IMR-90 (cell line): Measurements from ENCODE around the gene TTBK2. TPM values are rescaled to one million over a fixed set of nuclear protein-coding genes. Genes with fewer than 3 reads are reported as not detected.

ENCODE experiments used
- ATAC-seq: fragments of 200-7000 bp; cut with Tn5 transposase; 2 replicates; pipeline ENCODE4 v1.9.1; 2020; ENCODE audit warnings: low read depth, mild to moderate bottlenecking, moderate library complexity
- BruUV-seq: library from RNA; stranded (reverse); fragments of 400-500 nt; replicated peaks from 2 replicates; lab custom pipeline; 2021; lab: Mats Ljungman, UMichigan
- CTCF ChIA-PET: fragments of 300-600 bp; formaldehyde crosslinking; extraction: SDS; loops from one replicate; lab custom pipeline; 2021; ENCODE audit warnings: antibody characterized with exemption; lab: Yijun Ruan, JAX
- POLR2A ChIA-PET: fragments of 300-600 bp; sonication (Branson Sonifier 250); formaldehyde crosslinking; loops from one replicate; lab custom pipeline; 2022; ENCODE audit warnings: antibody characterized with exemption; ENCODE audit not compliant: unreplicated experiment; lab: Charles Lee
- DNase-seq: peaks from one replicate; pipeline ENCODE4 v3.0.0; 2013
- H2AFZ ChIP-seq: replicated peaks from 2 replicates; pipeline ENCODE3; 2013; ENCODE audit warnings: low read length, mild to moderate bottlenecking; ENCODE audit not compliant: poor library complexity
- H2AK5ac ChIP-seq: 2 replicates; pipeline ENCODE4 v1.6.1; 2013; ENCODE audit warnings: low read depth, low read length, inconsistent platforms
- H2AK9ac ChIP-seq: replicated peaks from 2 replicates; pipeline ENCODE3; 2013; ENCODE audit warnings: mild to moderate bottlenecking, low read depth, low read length, moderate library complexity; ENCODE audit not compliant: poor library complexity
- H2BK120ac ChIP-seq: 2 replicates; pipeline ENCODE4 v1.6.1; 2013; ENCODE audit warnings: low read depth, low read length, inconsistent platforms
- H2BK15ac ChIP-seq: 3 replicates; pipeline ENCODE4 v1.6.1; 2013; ENCODE audit warnings: low read depth, low read length, inconsistent platforms
- H2BK20ac ChIP-seq: 2 replicates; pipeline ENCODE4 v1.6.1; 2013; ENCODE audit warnings: low read depth, mild to moderate bottlenecking, inconsistent platforms, low read length, moderate library complexity
- H2BK5ac ChIP-seq: 2 replicates; pipeline ENCODE4 v1.6.1; 2013; ENCODE audit warnings: mild to moderate bottlenecking, low read depth, low read length, inconsistent platforms; ENCODE audit not compliant: poor library complexity, severe bottlenecking
- H3K14ac ChIP-seq: replicated peaks from 2 replicates; pipeline ENCODE4 v1.6.1; 2013; ENCODE audit warnings: low read depth, low read length, inconsistent platforms
- H3K18ac ChIP-seq: 2 replicates; pipeline ENCODE4 v1.6.1; 2013; ENCODE audit warnings: low read depth, low read length, control low read depth
- H3K23ac ChIP-seq: 2 replicates; pipeline ENCODE4 v1.6.1; 2013; ENCODE audit warnings: low read depth, low read length, inconsistent platforms
- H3K27ac ChIP-seq: 2 replicates; pipeline ENCODE4 v1.5.1; 2013; ENCODE audit warnings: mild to moderate bottlenecking, control low read depth, low read length; ENCODE audit not compliant: insufficient read depth
- H3K27me3 ChIP-seq: 2 replicates; pipeline ENCODE4 v1.6.1; 2013; ENCODE audit warnings: low read length; ENCODE audit not compliant: control insufficient read depth, insufficient read depth
- H3K36me3 ChIP-seq: 2 replicates; pipeline ENCODE4 v1.6.1; 2013; ENCODE audit warnings: low read length, mixed read lengths; ENCODE audit not compliant: control insufficient read depth, insufficient read depth
- H3K4ac ChIP-seq: 2 replicates; pipeline ENCODE4 v1.6.1; 2013; ENCODE audit warnings: low read depth, low read length, inconsistent platforms
- H3K4me1 ChIP-seq: 2 replicates; pipeline ENCODE4 v1.6.1; 2013; ENCODE audit warnings: low read length, mixed read lengths; ENCODE audit not compliant: control insufficient read depth, insufficient read depth
- H3K4me2 ChIP-seq: 2 replicates; pipeline ENCODE4 v1.6.1; 2013; ENCODE audit warnings: low read depth, mild to moderate bottlenecking, control low read depth, low read length, moderate library complexity
- H3K4me3 ChIP-seq: 2 replicates; pipeline ENCODE4 v1.5.1; 2013; ENCODE audit warnings: low read depth, mild to moderate bottlenecking, control low read depth, low read length, moderate library complexity; ENCODE audit not compliant: insufficient read depth
- H3K56ac ChIP-seq: 2 replicates; pipeline ENCODE4 v1.6.1; 2013; ENCODE audit warnings: low read length, inconsistent platforms; ENCODE audit not compliant: insufficient read depth; ENCODE audit errors: extremely low read depth
- H3K79me1 ChIP-seq, 2 experiments: 2 replicates each; pipeline ENCODE4 v1.6.1; 2013; ENCODE audit warnings: low read length in 2 of 2, inconsistent platforms in 1 of 2, low read depth in 1 of 2
- H3K9ac ChIP-seq: 2 replicates; pipeline ENCODE4 v1.6.1; 2013; ENCODE audit warnings: low read depth, low read length, control low read depth
- H3K9me1 ChIP-seq: 2 replicates; pipeline ENCODE4 v1.6.1; 2013; ENCODE audit warnings: low read length, inconsistent platforms; ENCODE audit not compliant: insufficient read depth
- H3K9me3 ChIP-seq: 2 replicates; pipeline ENCODE4 v1.6.1; 2013; ENCODE audit warnings: low read length; ENCODE audit not compliant: control insufficient read depth, insufficient read depth
- H4K20me1 ChIP-seq: 2 replicates; pipeline ENCODE4 v1.6.1; 2013; ENCODE audit warnings: low read length, inconsistent platforms; ENCODE audit not compliant: insufficient read depth
- H4K5ac ChIP-seq: 2 replicates; pipeline ENCODE4 v1.6.1; 2013; ENCODE audit warnings: mild to moderate bottlenecking, low read depth, low read length, control low read depth
- H4K8ac ChIP-seq, 2 experiments: 2 replicates each; pipeline ENCODE4 v1.6.1; 2013; ENCODE audit warnings: low read depth in 2 of 2, low read length in 2 of 2, control low read depth in 1 of 2, inconsistent platforms in 1 of 2
- H4K91ac ChIP-seq: 2 replicates; pipeline ENCODE4 v1.6.1; 2013; ENCODE audit warnings: low read depth, low read length, inconsistent platforms; ENCODE audit not compliant: insufficient read depth
- CEBPB ChIP-seq: IDR thresholded peaks from 2 replicates; pipeline ENCODE4 v1.6.1; 2012; ENCODE audit warnings: low read depth, low read length, improper control_type of control experiment
- CHD1 ChIP-seq: IDR thresholded peaks from 2 replicates; pipeline ENCODE4 v1.6.1; 2012; ENCODE audit warnings: low read depth, low read length, improper control_type of control experiment
- MAZ ChIP-seq: IDR thresholded peaks from 2 replicates; pipeline ENCODE4 v1.6.1; 2012; ENCODE audit warnings: low read depth, mild to moderate bottlenecking, low read length, improper control_type of control experiment, moderate library complexity, borderline replicate concordance
- MXI1 ChIP-seq: IDR thresholded peaks from 2 replicates; pipeline ENCODE4 v1.6.1; 2012; ENCODE audit warnings: low read depth, mild to moderate bottlenecking, low read length, moderate library complexity, borderline replicate concordance
- NFE2L2 ChIP-seq: fragments of 150-350 bp; IDR thresholded peaks from 2 replicates; pipeline ENCODE4 v1.6.1; 2016; ENCODE audit warnings: low read depth, mild to moderate bottlenecking, low read length
- RFX5 ChIP-seq: IDR thresholded peaks from 2 replicates; pipeline ENCODE4 v1.8.0; 2012; ENCODE audit warnings: low read depth, mild to moderate bottlenecking, low read length, moderate library complexity
- SMC3 ChIP-seq: fragments of 150-350 bp; IDR thresholded peaks from 2 replicates; pipeline ENCODE4 v1.6.1; 2016; ENCODE audit warnings: low read depth, mild to moderate bottlenecking, antibody characterized with exemption, low read length, moderate library complexity
- WGBS, 2 experiments: methylation state at CpG; one replicate each; pipeline versions ENCODE4 v1.1.5 to v1.1.7; 2013; ENCODE audit warnings: missing lambda C conversion rate in 2 of 2; ENCODE audit not compliant: insufficient read length in 1 of 2; ENCODE audit errors: extremely low coverage in 2 of 2; 5-methylcytosine and 5-hydroxymethylcytosine counted together
- dilution Hi-C: fragments of 300-500 bp; cut with HindIII; formaldehyde crosslinking; loops from one replicate; pipeline ENCODE4 v1.14.3; 2018; ENCODE audit warnings: low sequenced_read_pairs; ENCODE audit not compliant: unreplicated experiment
- in situ Hi-C: fragments of 300-500 bp; cut with MboI; formaldehyde crosslinking; loops from 3 replicates; pipeline ENCODE4 v1.14.3; 2019; ENCODE audit warnings: low sequenced_read_pairs, inconsistent platforms, mixed read lengths
- intact Hi-C: fragments of 100-400 bp; cut with micrococcal nuclease; formaldehyde crosslinking; loops from 2 replicates; pipeline ENCODE4 v1.10.0; 2022
- polyA plus RNA-seq, 3 experiments: library from polyadenylated mRNA; depleted of rRNA; stranded (reverse); fragments of >200 nt; gene quantifications; 2 replicates each; pipeline ENCODE4 v1.2.3, GENCODE V29; 2012; ENCODE audit warnings: low replicate concordance in 1 of 3
- total RNA-seq: library from RNA; depleted of rRNA; stranded (reverse); fragments of >200 nt; gene quantifications from 2 replicates; pipeline ENCODE4 v1.2.3, GENCODE V29; 2012
- TF ChIP-seq, protein P1 (sequence below): fragments of 150-350 bp; IDR thresholded peaks from 2 replicates; pipeline ENCODE4 v1.6.1; 2017; ENCODE audit warnings: mild to moderate bottlenecking, antibody characterized with exemption, low read length, low read depth
- TF ChIP-seq, protein P2 (sequence below): fragments of 150-350 bp; IDR thresholded peaks from 2 replicates; pipeline ENCODE4 v1.6.1; 2016; ENCODE audit warnings: low read depth, mild to moderate bottlenecking, low read length, moderate library complexity, borderline replicate concordance

Gene TTBK2
- total and polyA plus RNA-seq, 2 of the 4 experiments (the other 2 are of a cell fraction), result 2.4 to 3.2 TPM

DNA sequence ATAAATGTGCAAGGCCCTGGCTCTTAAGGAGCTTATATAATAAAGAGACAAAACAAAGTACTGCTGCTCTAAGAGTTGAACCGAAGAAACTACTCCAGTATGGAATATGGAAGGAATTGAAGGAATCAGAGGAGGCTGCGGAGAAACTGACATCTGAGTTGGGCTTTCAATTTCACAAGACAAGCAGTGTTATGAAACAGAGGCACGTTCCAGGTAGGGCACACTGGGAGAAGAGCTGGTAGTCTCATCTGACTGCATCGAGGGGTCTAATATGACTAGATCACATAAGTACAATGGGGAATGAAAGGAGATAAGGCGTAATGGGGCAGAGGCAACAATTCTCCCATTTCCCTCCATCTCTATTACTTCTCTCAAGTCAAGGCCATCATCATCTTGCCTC lies 115.3 kb downstream of the TTBK2 start:
- no peak overlapping the region for H3K4me2 ChIP-seq
- H4K8ac ChIP-seq, result no peak overlapping the region
- H3K4me3 ChIP-seq, result no peak overlapping the region
- intact Hi-C loops (no loop called here), dilution Hi-C loops (no loop called here), in situ Hi-C loops (no loop called here)
- no peak overlapping the region for H2AK9ac ChIP-seq
- peaks cover 8% of the 10 kb centered on the region for H3K36me3 ChIP-seq
- no peak overlapping the region for H4K91ac ChIP-seq
- H3K9me1 ChIP-seq, result no peaks in the 10 kb centered on the region
- H3K23ac ChIP-seq, result no peak overlapping the region
- no peaks in the 10 kb centered on the region for H3K4me1 ChIP-seq
- POLR2A ChIA-PET, result no interaction called here
- H3K27me3 ChIP-seq, result no peaks in the 10 kb centered on the region
- H2BK120ac ChIP-seq, result no peak overlapping the region
- no peaks in the 10 kb centered on the region for H3K79me1 ChIP-seq
- H2BK5ac ChIP-seq, result no peak overlapping the region
- DNase-seq (no peak), ATAC-seq (no peak)
- WGBS, 2 experiments, result no CpG with 5 or more reads among the region's 5 CpGs
- no TSS peak for BruUV-seq
- H2BK20ac ChIP-seq, result no peak overlapping the region
- CTCF ChIA-PET, result interaction anchor here (0.6 kb wide), 1 partner anchor 16 kb away, joined by 3 read pairs; no protein-coding TSS in a partner anchor
- H3K4ac ChIP-seq, result no peak overlapping the region
- H3K9me3 ChIP-seq, result no peaks in the 10 kb centered on the region
- H2AFZ ChIP-seq, result no peak overlapping the region
- no peak overlapping the region for H3K27ac ChIP-seq
- H4K5ac ChIP-seq, result no peak overlapping the region
- no peak overlapping the region for H3K14ac ChIP-seq
- no peak overlapping the region for H3K9ac ChIP-seq
- TF ChIP-seq, protein P1, sequence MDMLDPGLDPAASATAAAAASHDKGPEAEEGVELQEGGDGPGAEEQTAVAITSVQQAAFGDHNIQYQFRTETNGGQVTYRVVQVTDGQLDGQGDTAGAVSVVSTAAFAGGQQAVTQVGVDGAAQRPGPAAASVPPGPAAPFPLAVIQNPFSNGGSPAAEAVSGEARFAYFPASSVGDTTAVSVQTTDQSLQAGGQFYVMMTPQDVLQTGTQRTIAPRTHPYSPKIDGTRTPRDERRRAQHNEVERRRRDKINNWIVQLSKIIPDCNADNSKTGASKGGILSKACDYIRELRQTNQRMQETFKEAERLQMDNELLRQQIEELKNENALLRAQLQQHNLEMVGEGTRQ, result no peak
- TF ChIP-seq MAZ, result no peak
- TF ChIP-seq RFX5, result no peak
- TF ChIP-seq, protein P2, sequence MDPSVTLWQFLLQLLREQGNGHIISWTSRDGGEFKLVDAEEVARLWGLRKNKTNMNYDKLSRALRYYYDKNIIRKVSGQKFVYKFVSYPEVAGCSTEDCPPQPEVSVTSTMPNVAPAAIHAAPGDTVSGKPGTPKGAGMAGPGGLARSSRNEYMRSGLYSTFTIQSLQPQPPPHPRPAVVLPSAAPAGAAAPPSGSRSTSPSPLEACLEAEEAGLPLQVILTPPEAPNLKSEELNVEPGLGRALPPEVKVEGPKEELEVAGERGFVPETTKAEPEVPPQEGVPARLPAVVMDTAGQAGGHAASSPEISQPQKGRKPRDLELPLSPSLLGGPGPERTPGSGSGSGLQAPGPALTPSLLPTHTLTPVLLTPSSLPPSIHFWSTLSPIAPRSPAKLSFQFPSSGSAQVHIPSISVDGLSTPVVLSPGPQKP, result no peak
- no peak for TF ChIP-seq CHD1
- TF ChIP-seq NFE2L2, result no peak
- no peak for TF ChIP-seq CEBPB
- TF ChIP-seq SMC3, result no peak
- no peak for TF ChIP-seq MXI1
- no peak overlapping the region for H2AK5ac ChIP-seq
- H3K18ac ChIP-seq, result no peak overlapping the region
- H4K20me1 ChIP-seq, result no peaks in the 10 kb centered on the region
- no peak overlapping the region for H3K56ac ChIP-seq
- no peak overlapping the region for H2BK15ac ChIP-seq
